Nephron progenitor cell (in vitro differentiated cells): ENCODE results near the gene SLC35F4.

ENCODE experiments used
- DNase-seq: peaks from one replicate; pipeline ENCODE4 v3.0.0; 2021
- H3K27ac Mint-ChIP-seq: 2 replicates; pipeline ENCODE4 v1.8.0; 2021; ENCODE audit warnings: mild to moderate bottlenecking, moderate library complexity, mixed read lengths
- H3K27me3 Mint-ChIP-seq: 2 replicates; pipeline ENCODE4 v1.8.0; 2021; ENCODE audit warnings: mild to moderate bottlenecking, low read depth, mixed read lengths; ENCODE audit not compliant: poor library complexity
- H3K36me3 Mint-ChIP-seq: 2 replicates; pipeline ENCODE4 v1.8.0; 2021; ENCODE audit warnings: low read depth, mixed read lengths
- H3K4me1 Mint-ChIP-seq: 2 replicates; pipeline ENCODE4 v1.8.0; 2021; ENCODE audit warnings: mixed read lengths
- H3K4me3 Mint-ChIP-seq: 2 replicates; pipeline ENCODE4 v1.8.0; 2021; ENCODE audit warnings: mild to moderate bottlenecking, moderate library complexity, mixed read lengths
- H3K9me3 Mint-ChIP-seq: 2 replicates; pipeline ENCODE4 v1.8.0; 2021; ENCODE audit warnings: mild to moderate bottlenecking, moderate library complexity, mixed read lengths
- CTCF ChIP-seq: fragments of 200-600 bp; sonication (generic); IDR thresholded peaks from 2 replicates; pipeline ENCODE4 v1.5.0; 2021; ENCODE audit warnings: antibody characterized with exemption

The SLC35F4 gene

GRCh38 chr14:57812741-57813140, 53.2 kb downstream of the SLC35F4 start:
- no peak for TF ChIP-seq CTCF
- peaks cover 7% of the 10 kb centered on the region for H3K4me1 Mint-ChIP-seq
- H3K27me3 Mint-ChIP-seq: peaks cover 2% of the 10 kb centered on the region
- no peak overlapping the region for H3K27ac Mint-ChIP-seq
- DNase-seq: no peak
- no peaks in the 10 kb centered on the region for H3K36me3 Mint-ChIP-seq
- peaks cover 13% of the 10 kb centered on the region for H3K9me3 Mint-ChIP-seq
- no peak overlapping the region for H3K4me3 Mint-ChIP-seq

- no peak for TF ChIP-seq CTCF
- Mint-ChIP-seq H3K4me1 (peaks cover 7% of the 10 kb centered on the region), H3K27ac (no peak overlapping the region), H3K4me3 (no peak overlapping the region), H3K36me3 (no peaks in the 10 kb centered on the region), H3K27me3 (peaks cover 4% of the 10 kb centered on the region), H3K9me3 (peaks cover 15% of the 10 kb centered on the region)
- DNase-seq: no peak
Observed at GRCh38 chr14:57811998-57812546, 53.8 kb downstream of the SLC35F4 start.

- no peak for TF ChIP-seq CTCF
- H3K27ac Mint-ChIP-seq: no peak overlapping the region
- H3K4me3 Mint-ChIP-seq: no peak overlapping the region
- peaks cover 5% of the 10 kb centered on the region for H3K27me3 Mint-ChIP-seq
- no peak for DNase-seq
- H3K9me3 Mint-ChIP-seq: peaks cover 18% of the 10 kb centered on the region
- H3K4me1 Mint-ChIP-seq: no peaks in the 10 kb centered on the region
- H3K36me3 Mint-ChIP-seq: no peaks in the 10 kb centered on the region
Observed at GRCh38 chr14:57809808-57810207, 56.1 kb downstream of the SLC35F4 start.

- Mint-ChIP-seq H3K27ac (no peak overlapping the region), H3K36me3 (no peaks in the 10 kb centered on the region), H3K9me3 (peaks cover 22% of the 10 kb centered on the region), H3K4me1 (no peaks in the 10 kb centered on the region), H3K4me3 (no peak overlapping the region), H3K27me3 (peaks cover 5% of the 10 kb centered on the region)
- TF ChIP-seq CTCF: no peak
- DNase-seq: no peak
Observed at GRCh38 chr14:57797160-57797559, 68.7 kb downstream of the SLC35F4 start.

- Mint-ChIP-seq H3K27me3 (peaks cover 5% of the 10 kb centered on the region), H3K27ac (no peak overlapping the region), H3K36me3 (no peaks in the 10 kb centered on the region), H3K4me1 (no peaks in the 10 kb centered on the region), H3K9me3 (peaks cover 16% of the 10 kb centered on the region), H3K4me3 (no peak overlapping the region)
- no peak for TF ChIP-seq CTCF
- DNase-seq: no peak
Observed at GRCh38 chr14:57796556-57796955, 69.3 kb downstream of the SLC35F4 start.

GRCh38 chr14:57785058-57785457, 80.8 kb downstream of the SLC35F4 start:
- Mint-ChIP-seq H3K9me3 (peaks cover 56% of the 10 kb centered on the region), H3K4me1 (peaks cover 14% of the 10 kb centered on the region), H3K4me3 (no peak overlapping the region), H3K27me3 (peaks cover under 1% of the 10 kb centered on the region), H3K36me3 (peaks cover 12% of the 10 kb centered on the region), H3K27ac (no peak overlapping the region)
- TF ChIP-seq CTCF: no peak
- no peak for DNase-seq
